Epithelial cell of prostate (primary cell): Measurements from ENCODE around the gene SRP9.
A peak's percentile ranks its signal among the peaks of the same experiment; 100 is the strongest.

Experiments used
- DNase-seq: peaks from one replicate; pipeline ENCODE4 v3.0.0-alpha.2; 2011; ENCODE audit warnings: low read depth, low spot score
- H3K27ac ChIP-seq: fragments of 450-650 bp; 2 replicates; pipeline ENCODE4 v1.5.1; 2017; ENCODE audit warnings: mild to moderate bottlenecking

Gene SRP9, protein sequence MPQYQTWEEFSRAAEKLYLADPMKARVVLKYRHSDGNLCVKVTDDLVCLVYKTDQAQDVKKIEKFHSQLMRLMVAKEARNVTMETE

GRCh38 chr1:225777583-225778336 lies at the start of gene SRP9:
Gene SRP9, plus strand, starts transcription at chr1:225777826. Its CDS starts 115 bp downstream, at chr1:225777941.
- peak within 1 kb of the TSS; percentile 94 for H3K27ac ChIP-seq
- DNase-seq: peak; percentile 92

DNA sequence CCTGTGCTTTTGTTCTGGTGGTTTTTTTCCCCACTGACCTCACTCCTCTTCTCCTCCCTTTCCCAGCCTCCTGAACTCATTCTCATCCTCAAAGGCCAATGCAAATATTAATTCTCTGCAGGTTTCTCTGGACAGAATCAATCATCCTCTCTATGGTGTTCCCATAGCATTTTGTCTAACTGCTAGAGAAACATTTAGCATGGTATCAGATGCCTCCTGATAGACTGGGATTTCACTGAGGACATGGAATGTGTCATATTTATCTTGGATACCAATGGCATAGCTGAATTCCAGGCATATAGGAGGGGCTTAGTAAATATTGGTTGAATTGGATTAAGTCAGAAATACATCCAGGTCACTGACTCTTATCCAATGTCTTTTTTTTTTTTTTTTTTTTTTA lies 46.1 kb upstream of the SRP9 start:
- DNase-seq: no peak
- no peak overlapping the region for H3K27ac ChIP-seq

DNA sequence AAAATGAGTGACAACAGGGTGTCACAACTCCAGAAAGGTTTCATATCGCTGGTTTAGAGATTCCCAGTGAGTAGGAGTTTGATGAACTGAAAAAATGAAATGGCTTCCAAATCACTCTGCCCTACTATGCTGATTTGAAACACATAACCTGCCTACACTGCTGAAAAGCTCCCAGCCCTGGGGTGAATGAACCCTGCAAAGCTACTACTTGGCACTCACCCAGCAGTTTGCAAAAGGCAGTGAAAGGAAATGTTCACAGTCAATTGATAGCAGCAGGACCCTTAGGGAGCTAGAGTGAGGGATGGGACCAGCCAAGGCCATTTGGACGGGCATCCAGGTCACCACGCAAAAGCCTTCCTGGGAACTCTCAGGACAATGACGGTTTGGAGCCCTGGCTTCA lies 44.4 kb upstream of the SRP9 start:
- no peak for DNase-seq
- no peak overlapping the region for H3K27ac ChIP-seq

- peak; percentile 88 for DNase-seq
- H3K27ac ChIP-seq: peak overlapping the region; percentile 92
Measured at GRCh38 chr1:225735252-225736149, 42.1 kb upstream of the SRP9 start.

DNA sequence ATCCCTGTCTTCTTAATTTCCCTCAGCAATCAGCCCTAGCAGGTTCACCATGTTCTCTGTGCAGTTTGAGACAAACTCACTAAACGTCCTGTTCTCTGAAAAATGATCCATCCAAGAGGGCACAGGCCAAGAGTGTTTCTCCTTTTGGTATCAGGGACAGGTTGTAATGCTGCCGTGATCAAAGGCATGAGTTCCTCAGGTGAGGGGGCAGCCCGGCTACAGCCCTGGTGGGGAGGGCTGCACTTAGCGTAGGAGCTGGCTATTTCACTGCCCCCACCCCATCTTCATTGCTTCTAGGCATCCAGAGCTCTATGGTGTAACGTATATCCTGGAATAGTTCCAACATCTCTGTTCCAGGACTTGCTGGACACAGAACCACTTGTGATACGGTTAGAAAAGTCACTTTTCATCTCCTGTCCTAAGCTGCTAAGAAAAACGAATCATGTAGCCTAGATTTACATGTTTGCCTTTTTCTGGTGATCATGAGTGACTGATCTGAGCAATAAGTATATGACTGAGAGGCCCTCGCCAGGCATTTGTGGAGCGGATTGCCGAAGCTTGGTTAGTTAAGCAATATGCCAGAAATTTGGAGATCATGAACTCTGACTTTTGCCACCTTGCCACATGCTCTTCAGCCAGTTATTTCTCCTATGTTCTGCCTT lies 41.1 kb upstream of the SRP9 start:
- DNase-seq: no peak
- H3K27ac ChIP-seq: peak overlapping the region; percentile 92

- peak overlapping the region; percentile 92 for H3K27ac ChIP-seq
- DNase-seq: no peak
Measured at GRCh38 chr1:225737161-225737560, 40.5 kb upstream of the SRP9 start.

DNA sequence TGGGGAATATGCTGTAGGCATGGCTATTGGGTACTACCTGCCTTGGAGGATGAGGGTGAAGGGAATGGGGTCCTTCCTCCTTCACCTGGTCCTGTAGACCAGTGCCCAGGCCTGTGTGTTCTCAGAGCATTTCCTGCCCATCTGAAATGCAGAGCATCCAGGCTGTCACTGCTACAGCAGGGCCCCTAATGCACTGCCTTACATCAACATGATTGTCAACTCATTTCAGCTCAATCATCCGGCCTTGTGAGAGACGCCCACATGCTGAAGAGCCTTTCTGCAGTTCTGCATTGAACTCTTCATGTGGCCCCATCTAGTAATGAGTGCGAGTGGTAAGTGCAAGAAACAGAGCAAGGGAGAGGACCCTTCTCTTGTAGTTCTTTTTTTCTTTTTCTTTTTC lies 39.8 kb upstream of the SRP9 start:
- no peak for DNase-seq
- no peak overlapping the region for H3K27ac ChIP-seq

GRCh38 chr1:225738763-225739162 lies 38.9 kb upstream of the SRP9 start:
- no peak for DNase-seq
- no peak overlapping the region for H3K27ac ChIP-seq

GRCh38 chr1:225739542-225740107 lies 38.0 kb upstream of the SRP9 start:
- DNase-seq: no peak
- H3K27ac ChIP-seq: no peak overlapping the region

- H3K27ac ChIP-seq: no peak overlapping the region
- DNase-seq: no peak
Measured at GRCh38 chr1:225744745-225745144, 32.9 kb upstream of the SRP9 start.

DNA sequence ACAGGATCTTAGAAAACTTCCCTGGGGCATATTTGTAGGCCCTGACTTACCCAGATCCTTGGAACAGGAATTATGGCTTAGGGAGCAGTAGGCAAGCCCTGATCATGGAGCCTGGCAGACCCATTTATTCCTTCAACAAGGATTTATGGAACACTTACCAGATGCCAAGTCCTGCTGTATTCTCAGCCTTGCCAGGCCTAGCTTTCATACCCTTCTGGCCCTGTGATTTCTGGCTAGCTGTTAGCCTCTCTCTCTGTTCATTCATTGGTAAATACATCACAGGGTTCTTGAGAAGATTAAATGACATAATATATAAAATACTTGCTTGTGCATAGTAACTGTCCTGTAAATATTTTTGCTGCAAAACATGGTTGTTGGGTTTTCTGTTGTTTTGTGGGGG lies 32.4 kb upstream of the SRP9 start:
- DNase-seq: no peak
- no peak overlapping the region for H3K27ac ChIP-seq

DNA sequence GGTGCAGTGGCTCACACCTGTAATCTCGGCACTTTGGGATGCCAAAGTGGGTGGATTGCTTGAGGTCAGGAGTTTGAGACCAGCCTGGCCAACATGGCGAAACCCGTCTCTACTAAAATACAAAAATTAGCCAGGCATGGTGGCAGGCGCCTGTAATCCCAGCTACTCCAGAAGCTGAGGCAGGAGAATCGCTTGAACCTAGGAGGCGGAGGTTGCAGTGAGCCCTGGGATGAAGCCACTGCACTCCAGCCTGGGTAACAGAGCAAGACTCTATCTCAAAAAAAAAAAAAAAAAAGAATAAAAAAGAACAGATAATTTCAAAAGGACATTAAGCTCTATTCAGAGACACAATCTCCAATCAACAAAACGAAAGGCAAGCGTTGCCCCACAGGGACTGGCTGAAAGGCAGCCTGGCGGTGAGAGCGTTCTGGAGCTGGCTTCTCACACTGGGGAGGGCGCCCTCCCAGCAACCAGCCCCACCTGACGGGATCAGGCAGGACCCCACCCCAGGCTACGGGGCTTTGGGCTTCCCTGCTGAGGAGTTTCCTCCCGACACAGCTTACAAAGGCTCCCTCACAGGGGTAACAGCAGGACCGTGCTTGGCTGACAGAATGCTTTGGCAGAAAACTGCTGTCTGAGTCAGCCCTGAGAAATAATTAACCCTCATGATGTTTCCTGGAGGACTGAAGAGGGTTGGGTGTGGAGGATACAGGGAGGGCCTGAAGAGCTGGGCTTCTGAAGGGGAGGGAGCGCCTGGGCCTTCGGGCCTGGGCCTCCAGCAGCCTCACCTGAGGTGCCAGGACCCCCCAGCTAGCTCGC lies 31.1 kb upstream of the SRP9 start:
- DNase-seq: no peak
- H3K27ac ChIP-seq: peak overlapping the region; percentile 82

GRCh38 chr1:225747566-225747965 lies 30.1 kb upstream of the SRP9 start:
- no peak for DNase-seq
- peak overlapping the region; percentile 82 for H3K27ac ChIP-seq

DNA sequence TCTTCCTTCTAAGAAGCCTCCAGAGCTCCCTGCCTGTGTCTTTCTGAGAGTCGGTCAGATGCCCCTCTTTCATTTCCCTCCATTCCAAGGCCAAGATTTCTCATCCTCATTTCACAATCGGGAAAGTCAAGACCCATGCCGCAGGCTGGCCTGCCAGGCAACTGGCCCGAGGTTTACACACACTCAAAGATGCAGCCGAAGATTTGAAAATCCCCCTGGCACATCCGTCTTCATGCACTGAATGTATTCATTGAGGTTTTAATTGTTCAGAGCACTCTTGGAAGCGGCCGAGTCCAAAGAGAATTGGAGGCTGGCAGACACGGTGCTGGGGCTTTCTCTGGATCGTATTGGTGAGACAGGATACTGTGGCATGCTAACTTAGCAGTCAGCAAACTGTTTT lies 29.1 kb upstream of the SRP9 start:
- DNase-seq: no peak
- H3K27ac ChIP-seq: peak overlapping the region; percentile 82

DNA sequence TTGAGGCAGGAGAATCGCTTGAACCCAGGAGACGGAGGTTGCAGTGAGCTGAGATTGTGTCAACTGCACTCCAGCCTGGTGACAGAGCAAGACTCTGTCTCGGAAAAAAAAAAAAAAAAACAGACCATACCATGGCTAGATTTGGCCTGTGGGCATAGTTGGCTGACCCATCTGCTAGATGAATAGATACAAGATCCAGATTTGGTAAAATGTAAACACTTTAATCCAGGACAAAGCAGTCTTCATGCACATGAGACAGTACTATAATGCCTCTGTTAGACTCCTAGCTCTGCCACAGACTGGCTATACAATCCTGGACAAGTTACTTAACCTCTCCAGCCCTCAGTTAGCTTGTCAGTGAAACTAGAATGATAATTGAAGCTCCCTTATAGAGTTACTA lies 27.9 kb upstream of the SRP9 start:
- DNase-seq: no peak
- no peak overlapping the region for H3K27ac ChIP-seq

DNA sequence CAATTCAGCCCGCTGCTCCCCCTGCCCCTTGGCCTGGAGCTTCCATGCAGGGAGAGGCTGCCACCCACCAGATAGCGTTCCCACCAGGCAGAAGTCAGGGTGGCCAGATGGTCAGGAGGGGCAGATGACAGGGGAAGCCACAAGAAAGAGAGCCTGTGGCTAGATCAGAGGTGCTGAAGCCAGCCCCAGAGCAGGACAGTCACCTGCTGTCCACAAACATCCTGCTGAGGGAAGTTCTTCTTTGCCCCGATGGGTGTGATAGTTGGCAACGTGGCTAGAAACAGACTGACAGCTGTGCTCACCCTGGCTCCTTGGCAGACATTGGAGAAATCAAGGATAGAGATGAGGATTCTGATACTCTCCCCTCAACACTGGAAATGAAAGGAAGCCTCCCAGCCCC lies 27.2 kb upstream of the SRP9 start:
- DNase-seq: no peak

DNA sequence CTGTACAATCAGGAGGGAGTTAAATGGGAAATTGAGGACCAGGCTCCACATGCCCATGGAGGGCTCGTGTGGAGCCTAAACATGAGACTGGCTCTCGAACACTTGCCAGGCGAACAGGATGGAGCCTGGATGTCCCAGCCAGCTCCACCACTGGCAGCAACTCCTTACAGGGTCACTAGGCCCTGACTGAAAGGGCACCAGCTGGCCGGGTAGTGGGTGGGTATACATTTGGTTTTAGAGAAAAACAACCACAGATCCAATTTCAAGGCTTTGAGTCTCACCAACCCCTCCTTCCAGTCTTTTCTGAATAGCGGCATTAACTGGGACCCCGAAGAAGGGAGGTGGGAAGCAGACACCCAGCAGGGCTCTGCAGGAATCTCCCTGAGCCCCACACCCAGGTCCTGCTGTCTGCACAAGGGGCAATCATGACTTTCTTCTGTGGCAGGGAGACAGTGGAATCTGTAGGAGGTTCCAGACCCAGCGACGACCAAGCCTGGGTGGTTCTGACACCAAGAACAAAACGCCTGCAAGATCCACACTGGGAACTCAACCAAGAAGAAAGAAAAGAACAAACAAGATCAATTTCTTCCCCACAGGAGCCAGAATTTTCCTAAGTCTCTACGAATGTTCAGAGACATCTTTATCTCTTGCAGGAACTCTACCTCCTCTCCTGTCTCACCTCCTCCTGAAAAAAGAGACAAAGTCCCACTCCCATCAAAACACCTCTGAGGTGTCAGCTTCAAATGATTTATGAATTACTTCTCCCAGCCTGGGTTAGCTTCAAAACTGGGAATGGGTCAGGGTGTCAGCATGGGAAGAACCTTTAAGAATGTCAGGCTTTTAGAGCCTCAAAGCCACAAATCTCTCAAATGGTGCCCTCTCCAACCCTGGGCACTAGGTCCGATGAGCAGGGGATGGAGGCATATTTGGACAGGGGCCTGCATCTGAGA lies 26.5 kb upstream of the SRP9 start:
- DNase-seq: no peak
- no peak overlapping the region for H3K27ac ChIP-seq

More for the DNA sequence above, 27.2 kb upstream of the SRP9 start:
- H3K27ac ChIP-seq: no peak overlapping the region

DNA sequence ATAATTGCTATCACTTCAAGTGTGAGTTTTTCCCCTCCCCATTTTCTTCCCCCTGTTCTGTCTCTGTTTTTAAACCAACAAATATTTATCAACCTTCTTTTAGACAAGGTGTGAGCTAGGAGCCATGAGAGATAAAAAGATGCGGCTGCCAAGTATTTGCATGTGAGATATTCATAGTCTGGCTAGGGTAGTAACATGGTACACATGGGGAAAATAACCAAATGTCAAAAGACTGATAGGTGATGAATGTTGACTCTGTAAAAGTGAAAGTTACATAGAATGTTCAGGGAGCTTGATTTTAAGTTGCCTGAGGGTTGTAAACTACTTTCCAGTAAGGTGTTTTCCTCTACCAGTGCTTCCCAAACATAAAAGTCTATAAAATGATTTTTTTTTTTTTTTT lies 25.4 kb upstream of the SRP9 start:
- no peak for DNase-seq
- H3K27ac ChIP-seq: no peak overlapping the region
